ENCODE results near the gene MTUS2. TPM values are rescaled to one million over a fixed set of nuclear protein-coding genes. Genes with fewer than 3 reads are reported as not detected.

MTUS2 gene
- total RNA-seq, 1 donor from 2014 or later = 4.1 TPM

GRCh38 chr13:29540799-29541198 lies 720.7 kb downstream of the MTUS2 start:
- H3K4me3 Mint-ChIP-seq = no peak overlapping the region
- H3K9me3 Mint-ChIP-seq = no peaks in the 10 kb centered on the region
- no peak overlapping the region for H3K27ac Mint-ChIP-seq
- no peak for DNase-seq (ENCODE audit: extremely low spot score, unreplicated experiment)
- no peak for TF ChIP-seq CTCF (conservative IDR thresholded peaks at IDR 0.05)
- H3K27me3 Mint-ChIP-seq = no peaks in the 10 kb centered on the region
- H3K36me3 Mint-ChIP-seq = peaks cover 12% of the 10 kb centered on the region
- peaks cover 25% of the 10 kb centered on the region for H3K4me1 Mint-ChIP-seq (ENCODE audit: unreplicated experiment)

GRCh38 chr13:29541400-29541799 lies 721.3 kb downstream of the MTUS2 start:
- Mint-ChIP-seq H3K27me3 (no peaks in the 10 kb centered on the region), H3K4me3 (no peak overlapping the region), H3K27ac (no peak overlapping the region), H3K36me3 (peaks cover 9% of the 10 kb centered on the region), H3K4me1 (ENCODE audit: unreplicated experiment) (peaks cover 21% of the 10 kb centered on the region), H3K9me3 (no peaks in the 10 kb centered on the region)
- TF ChIP-seq CTCF (conservative IDR thresholded peaks at IDR 0.05) = no peak
- no peak for DNase-seq (ENCODE audit: extremely low spot score, unreplicated experiment)

GRCh38 chr13:29542381-29542780 lies 722.2 kb downstream of the MTUS2 start:
- Mint-ChIP-seq H3K4me1 (ENCODE audit: unreplicated experiment) (peaks cover 21% of the 10 kb centered on the region), H3K27ac (no peak overlapping the region), H3K9me3 (no peaks in the 10 kb centered on the region), H3K27me3 (no peaks in the 10 kb centered on the region), H3K4me3 (no peak overlapping the region), H3K36me3 (peaks cover 9% of the 10 kb centered on the region)
- no peak for TF ChIP-seq CTCF (conservative IDR thresholded peaks at IDR 0.05)
- DNase-seq (ENCODE audit: extremely low spot score, unreplicated experiment) = no peak

GRCh38 chr13:29543230-29544215 lies 723.4 kb downstream of the MTUS2 start:
- no peaks in the 10 kb centered on the region for H3K9me3 Mint-ChIP-seq
- H3K4me3 Mint-ChIP-seq = no peak overlapping the region
- H3K27me3 Mint-ChIP-seq = no peaks in the 10 kb centered on the region
- TF ChIP-seq CTCF (conservative IDR thresholded peaks at IDR 0.05) = no peak
- H3K4me1 Mint-ChIP-seq (ENCODE audit: unreplicated experiment) = peaks cover 14% of the 10 kb centered on the region
- no peak overlapping the region for H3K27ac Mint-ChIP-seq
- no peak for DNase-seq (ENCODE audit: extremely low spot score, unreplicated experiment)
- H3K36me3 Mint-ChIP-seq = peaks cover 9% of the 10 kb centered on the region

GRCh38 chr13:29545988-29546387 lies 725.8 kb downstream of the MTUS2 start:
- peaks cover 12% of the 10 kb centered on the region for H3K36me3 Mint-ChIP-seq
- H3K4me3 Mint-ChIP-seq = no peak overlapping the region

More at GRCh38 chr13:29545988-29546387, 725.8 kb downstream of the MTUS2 start:
- no peaks in the 10 kb centered on the region for H3K9me3 Mint-ChIP-seq
- DNase-seq (ENCODE audit: extremely low spot score, unreplicated experiment) = no peak
- peaks cover 9% of the 10 kb centered on the region for H3K4me1 Mint-ChIP-seq (ENCODE audit: unreplicated experiment)
- no peaks in the 10 kb centered on the region for H3K27me3 Mint-ChIP-seq
- no peak overlapping the region for H3K27ac Mint-ChIP-seq
- TF ChIP-seq CTCF (conservative IDR thresholded peaks at IDR 0.05) = no peak
